ENCODE measurements around the gene CAMTA2. TPM values are rescaled to one million over a fixed set of nuclear protein-coding genes. Genes with fewer than 3 reads are reported as not detected.
A peak's percentile ranks its signal among the peaks of the same experiment; 100 is the strongest.

Gene CAMTA2
- total RNA-seq, 1 experiment from 2014 or later = 9.2 TPM

- Mint-ChIP-seq H3K4me3 (no peak overlapping the region), H3K9me3 (no peaks in the 10 kb centered on the region), H3K4me1 (peaks cover 18% of the 10 kb centered on the region), H3K36me3 (peaks cover 7% of the 10 kb centered on the region; the same call in 1 of the 2 replicates), H3K27me3 (ENCODE audit: low read depth) (no peaks in the 10 kb centered on the region), H3K27ac (peak overlapping the region; percentile 33; the same call in 1 of the 2 replicates)
- CTCF ChIA-PET = interaction anchor here (0.9 to 1.7 kb wide), 3 partner anchors 8 to 50 kb away, joined by 3 to 4 read pairs (median 4); partner anchors contain the start of gene ENO3
- DNase-seq (ENCODE audit: low spot score) (no peak), ATAC-seq (peak; percentile 36)
- POLR2A ChIA-PET = interaction anchor here (0.6 to 1.6 kb wide), 2 partner anchors 8 to 14 kb away, joined by 3 to 4 read pairs; no protein-coding TSS in a partner anchor
- TF ChIP-seq GRHL2 (CRISPR knock-in tag; IDR thresholded peaks at IDR 0.05; ENCODE audit: insufficient replicate concordance, severe bottlenecking) (no peak), ZNF219 (CRISPR knock-in tag; IDR thresholded peaks at IDR 0.05; ENCODE audit: borderline replicate concordance) (no peak), NR2C2 (CRISPR knock-in tag; IDR thresholded peaks at IDR 0.05) (no peak), OVOL2 (CRISPR knock-in tag; IDR thresholded peaks at IDR 0.05; ENCODE audit: borderline replicate concordance) (no peak), E2F5 (CRISPR knock-in tag; IDR thresholded peaks at IDR 0.05) (no peak), CREB1 (CRISPR knock-in tag; IDR thresholded peaks at IDR 0.05) (no peak), ZNF512 (CRISPR knock-in tag; IDR thresholded peaks at IDR 0.05; ENCODE audit: borderline replicate concordance) (no peak), FOXP4 (CRISPR knock-in tag; IDR thresholded peaks at IDR 0.05) (no peak), ZNF532 (CRISPR knock-in tag; IDR thresholded peaks at IDR 0.05; ENCODE audit: borderline replicate concordance) (no peak), SOX15 (CRISPR knock-in tag; IDR thresholded peaks at IDR 0.05) (no peak)
- TF ChIP-seq, protein P1, sequence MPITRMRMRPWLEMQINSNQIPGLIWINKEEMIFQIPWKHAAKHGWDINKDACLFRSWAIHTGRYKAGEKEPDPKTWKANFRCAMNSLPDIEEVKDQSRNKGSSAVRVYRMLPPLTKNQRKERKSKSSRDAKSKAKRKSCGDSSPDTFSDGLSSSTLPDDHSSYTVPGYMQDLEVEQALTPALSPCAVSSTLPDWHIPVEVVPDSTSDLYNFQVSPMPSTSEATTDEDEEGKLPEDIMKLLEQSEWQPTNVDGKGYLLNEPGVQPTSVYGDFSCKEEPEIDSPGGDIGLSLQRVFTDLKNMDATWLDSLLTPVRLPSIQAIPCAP (CRISPR knock-in tag; IDR thresholded peaks at IDR 0.05) = no peak
- TF ChIP-seq, protein P2, sequence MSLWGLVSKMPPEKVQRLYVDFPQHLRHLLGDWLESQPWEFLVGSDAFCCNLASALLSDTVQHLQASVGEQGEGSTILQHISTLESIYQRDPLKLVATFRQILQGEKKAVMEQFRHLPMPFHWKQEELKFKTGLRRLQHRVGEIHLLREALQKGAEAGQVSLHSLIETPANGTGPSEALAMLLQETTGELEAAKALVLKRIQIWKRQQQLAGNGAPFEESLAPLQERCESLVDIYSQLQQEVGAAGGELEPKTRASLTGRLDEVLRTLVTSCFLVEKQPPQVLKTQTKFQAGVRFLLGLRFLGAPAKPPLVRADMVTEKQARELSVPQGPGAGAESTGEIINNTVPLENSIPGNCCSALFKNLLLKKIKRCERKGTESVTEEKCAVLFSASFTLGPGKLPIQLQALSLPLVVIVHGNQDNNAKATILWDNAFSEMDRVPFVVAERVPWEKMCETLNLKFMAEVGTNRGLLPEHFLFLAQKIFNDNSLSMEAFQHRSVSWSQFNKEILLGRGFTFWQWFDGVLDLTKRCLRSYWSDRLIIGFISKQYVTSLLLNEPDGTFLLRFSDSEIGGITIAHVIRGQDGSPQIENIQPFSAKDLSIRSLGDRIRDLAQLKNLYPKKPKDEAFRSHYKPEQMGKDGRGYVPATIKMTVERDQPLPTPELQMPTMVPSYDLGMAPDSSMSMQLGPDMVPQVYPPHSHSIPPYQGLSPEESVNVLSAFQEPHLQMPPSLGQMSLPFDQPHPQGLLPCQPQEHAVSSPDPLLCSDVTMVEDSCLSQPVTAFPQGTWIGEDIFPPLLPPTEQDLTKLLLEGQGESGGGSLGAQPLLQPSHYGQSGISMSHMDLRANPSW (CRISPR knock-in tag; conservative IDR thresholded peaks at IDR 0.05; ENCODE audit: low read depth) = no peak
- TF ChIP-seq, protein P3, sequence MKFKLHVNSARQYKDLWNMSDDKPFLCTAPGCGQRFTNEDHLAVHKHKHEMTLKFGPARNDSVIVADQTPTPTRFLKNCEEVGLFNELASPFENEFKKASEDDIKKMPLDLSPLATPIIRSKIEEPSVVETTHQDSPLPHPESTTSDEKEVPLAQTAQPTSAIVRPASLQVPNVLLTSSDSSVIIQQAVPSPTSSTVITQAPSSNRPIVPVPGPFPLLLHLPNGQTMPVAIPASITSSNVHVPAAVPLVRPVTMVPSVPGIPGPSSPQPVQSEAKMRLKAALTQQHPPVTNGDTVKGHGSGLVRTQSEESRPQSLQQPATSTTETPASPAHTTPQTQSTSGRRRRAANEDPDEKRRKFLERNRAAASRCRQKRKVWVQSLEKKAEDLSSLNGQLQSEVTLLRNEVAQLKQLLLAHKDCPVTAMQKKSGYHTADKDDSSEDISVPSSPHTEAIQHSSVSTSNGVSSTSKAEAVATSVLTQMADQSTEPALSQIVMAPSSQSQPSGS (CRISPR knock-in tag; IDR thresholded peaks at IDR 0.05; ENCODE audit: borderline replicate concordance, low read depth) = no peak
Measured at GRCh38 chr17:4959261-4959965, 28.1 kb downstream of the CAMTA2 start.
